Testis (tissue), 3 donors: ENCODE results near the gene RTL1. TPM values are rescaled to one million over a fixed set of nuclear protein-coding genes. Genes with fewer than 3 reads are reported as not detected.

Experiments
- DNase-seq: peaks from one replicate; pipeline ENCODE4 v3.0.0-alpha.2; 2019
- H3K27ac ChIP-seq, 2 donors: fragments of 200-600 bp; sonication (generic); one replicate each; pipeline ENCODE4 v1.5.1; 2019
- H3K27me3 ChIP-seq: fragments of 200-600 bp; sonication (generic); one replicate; pipeline ENCODE4 v1.5.1; 2019
- H3K36me3 ChIP-seq: fragments of 200-600 bp; sonication (generic); one replicate; pipeline ENCODE4 v1.5.1; 2017; ENCODE audit warnings: low read depth; ENCODE audit errors: missing control alignments
- H3K4me1 ChIP-seq: fragments of 200-600 bp; sonication (generic); one replicate; pipeline ENCODE4 v1.5.1; 2019
- H3K4me3 ChIP-seq, 2 donors: fragments of 200-600 bp; sonication (generic); one replicate each; pipeline ENCODE4 v1.5.1; 2017 to 2019
- H3K9me3 ChIP-seq: fragments of 200-600 bp; sonication (generic); one replicate; pipeline ENCODE4 v1.5.1; 2017
- CTCF ChIP-seq, 3 experiments: fragments of 450-650 bp in 2 of 3; fragments of 200-600 bp in 1 of 3; sonication (generic) in 1 of 3; IDR thresholded peaks; one replicate each; pipeline ENCODE4 v1.5.1; 2016 to 2019; ENCODE audit warnings: antibody characterized with exemption in 3 of 3, mild to moderate bottlenecking in 2 of 3, moderate library complexity in 1 of 3
- POLR2A ChIP-seq: fragments of 450-650 bp; IDR thresholded peaks from one replicate; pipeline ENCODE4 v1.6.1; 2017; ENCODE audit warnings: antibody characterized with exemption, mild to moderate bottlenecking, moderate library complexity
- WGBS, 2 donors: methylation state at CpG; one replicate each; pipeline ENCODE4 v1.1.5; 2018; 5-methylcytosine and 5-hydroxymethylcytosine counted together
- intact Hi-C: fragments of 100-400 bp; cut with DNase I; formaldehyde crosslinking; loops from one replicate; pipeline ENCODE4 v1.15.1; 2023; ENCODE audit warnings: low total_unique reads
- polyA plus RNA-seq: library from polyadenylated mRNA; stranded (reverse); fragments of 350-450 nt; fragmentation: Illumina TruSeq; extraction: RNeasy Lipid Tissue Mini Kit (QIAGEN cat#74804); gene quantifications from one replicate; pipeline ENCODE4 v1.2.3, GENCODE V29; 2014; ENCODE audit warnings: low read depth, low replicate concordance; ENCODE audit not compliant: insufficient read depth
- total RNA-seq, 2 donors: library from RNA; depleted of rRNA; stranded (reverse); fragments of >200 nt; gene quantifications; one replicate each; pipeline ENCODE4 v1.2.3, GENCODE V29; 2016

The RTL1 gene
- total and polyA plus RNA-seq, 3 donors from 2014 or later = 0.34 to 1.2 (median 0.94) TPM

GRCh38 chr14:100859781-100860180 is 43.7 kb downstream of the RTL1 start:
- Histone ChIP-seq H3K27me3 (no peaks in the 10 kb centered on the region), H3K36me3 (no peaks in the 10 kb centered on the region), H3K9me3 (no peaks in the 10 kb centered on the region), H3K4me1 (no peaks in the 10 kb centered on the region), H3K27ac (no peak overlapping the region), H3K4me3 (no peak overlapping the region)
- TF ChIP-seq CTCF (IDR thresholded peaks at IDR 0.05) (no peak), POLR2A (no peak)
- DNase-seq = no peak
- WGBS, 2 donors = 89 to 95% methylated on average over 15 to 18 of the region's 18 CpGs
- intact Hi-C loops = no loop called here

GRCh38 chr14:100858838-100859220 is 44.7 kb downstream of the RTL1 start:
- H3K27ac ChIP-seq = no peak overlapping the region
- no peak overlapping the region for H3K4me3 ChIP-seq
- H3K36me3 ChIP-seq = no peaks in the 10 kb centered on the region
- no peak for DNase-seq
- TF ChIP-seq POLR2A (no peak), CTCF (IDR thresholded peaks at IDR 0.05) (no peak)
- intact Hi-C loops = no loop called here
- H3K4me1 ChIP-seq = no peaks in the 10 kb centered on the region
- no peaks in the 10 kb centered on the region for H3K27me3 ChIP-seq
- 83 to 85% methylated on average over 4 to 8 of the region's 8 CpGs for WGBS, 2 donors
- H3K9me3 ChIP-seq = no peaks in the 10 kb centered on the region

DNA sequence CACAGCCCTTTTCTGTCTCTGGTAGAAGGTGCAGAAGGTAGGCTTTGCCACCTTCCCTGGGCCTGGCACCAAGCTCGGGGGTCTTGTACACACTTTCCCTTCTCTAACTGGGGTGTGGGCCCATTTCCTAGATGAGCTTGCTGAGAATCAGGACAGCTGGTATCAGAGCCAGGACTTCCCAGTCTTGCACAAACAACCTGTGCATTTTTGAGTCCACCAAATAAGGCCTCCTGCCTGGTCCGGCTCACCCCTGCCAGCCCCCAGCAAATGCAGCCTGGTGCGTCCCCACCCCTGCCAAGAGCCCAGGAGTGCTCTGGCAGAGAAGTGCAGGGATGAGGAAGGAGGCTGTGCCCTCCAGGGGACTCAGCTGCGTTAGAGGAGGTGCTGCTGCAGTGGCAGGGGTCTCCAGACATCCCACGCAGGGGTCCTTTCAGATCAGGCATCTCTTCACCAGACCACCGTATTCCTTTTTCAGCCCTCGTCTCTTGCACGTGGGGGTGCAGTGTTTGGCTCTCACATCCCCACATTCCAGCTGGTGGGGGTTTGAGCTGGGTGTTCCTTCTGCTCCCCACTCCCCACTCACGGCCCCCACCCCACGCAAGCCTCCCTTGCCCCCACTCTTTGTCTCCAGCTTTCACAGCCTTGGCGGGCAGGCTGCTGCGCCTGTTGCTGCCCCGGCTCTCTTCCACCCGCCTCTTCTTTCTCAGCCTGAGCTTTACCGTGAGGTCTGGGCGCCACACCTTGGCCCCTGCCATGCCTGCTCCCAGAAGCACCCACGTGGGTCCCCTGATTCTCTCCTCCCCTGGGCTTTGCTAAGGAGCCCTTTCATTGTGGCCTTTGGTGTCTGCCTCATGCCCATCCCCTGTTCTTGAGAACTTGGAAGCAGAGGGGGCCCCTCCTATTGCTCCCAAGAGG is 45.3 kb downstream of the RTL1 start:
- TF ChIP-seq POLR2A (no peak), CTCF (IDR thresholded peaks at IDR 0.05) (no peak)
- intact Hi-C loops = no loop called here
- H3K36me3 ChIP-seq = no peaks in the 10 kb centered on the region
- H3K4me1 ChIP-seq = no peaks in the 10 kb centered on the region
- no peak for DNase-seq
- no peaks in the 10 kb centered on the region for H3K27me3 ChIP-seq
- WGBS, 2 donors = 82% methylated on average over 13 to 17 of the region's 17 CpGs
- no peak overlapping the region for H3K27ac ChIP-seq
- no peaks in the 10 kb centered on the region for H3K9me3 ChIP-seq
- no peak overlapping the region for H3K4me3 ChIP-seq

DNA sequence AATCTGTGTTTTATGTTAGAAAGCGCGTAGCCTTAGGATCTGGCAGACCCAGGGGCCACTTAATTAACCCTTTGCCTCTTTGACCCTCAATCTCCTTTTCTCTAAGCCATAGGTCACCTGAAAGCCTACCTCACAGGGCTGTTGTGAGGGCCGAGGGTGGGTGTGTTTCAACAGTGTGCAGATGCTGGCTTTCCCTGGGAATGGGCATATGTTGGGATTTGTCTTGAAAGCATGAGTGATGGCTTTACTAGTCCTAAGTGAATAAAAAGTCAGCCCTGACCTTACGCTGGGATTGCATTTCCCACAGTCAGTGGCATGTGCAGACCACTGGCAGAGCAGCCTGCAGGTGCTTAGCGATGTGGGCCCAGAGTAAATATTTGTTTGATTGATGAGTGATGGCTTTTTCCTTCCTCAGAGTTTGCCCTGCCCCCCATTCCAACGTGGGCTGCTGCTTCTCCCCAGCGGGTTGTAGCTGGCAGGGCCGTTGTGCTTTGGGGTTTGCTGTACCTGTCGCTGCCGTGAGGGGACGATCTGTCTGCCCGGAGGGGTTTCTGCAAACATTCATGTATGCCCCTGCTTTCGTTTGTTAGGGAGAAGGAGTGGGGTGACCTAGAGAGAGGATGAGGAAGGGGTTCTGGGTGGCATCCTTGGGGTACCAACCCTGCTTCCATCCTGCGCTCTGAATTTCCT is 46.1 kb downstream of the RTL1 start:
- TF ChIP-seq POLR2A (no peak), CTCF (IDR thresholded peaks at IDR 0.05) (no peak)
- no peaks in the 10 kb centered on the region for H3K9me3 ChIP-seq
- H3K4me3 ChIP-seq = no peak overlapping the region
- no peaks in the 10 kb centered on the region for H3K4me1 ChIP-seq
- 75 to 84% methylated on average over 14 of the region's 14 CpGs for WGBS, 2 donors
- H3K36me3 ChIP-seq = no peaks in the 10 kb centered on the region
- no peak overlapping the region for H3K27ac ChIP-seq
- H3K27me3 ChIP-seq = no peaks in the 10 kb centered on the region
- no peak for DNase-seq
- intact Hi-C loops = no loop called here
